ENCODE data around the gene FSCN2.
A peak's percentile ranks its signal among the peaks of the same experiment; 100 is the strongest.

The FSCN2 gene

GRCh38 chr17:81570964-81571363 lies 42.8 kb downstream of the FSCN2 start (continued):
- TF ChIP-seq TSHZ2 (CRISPR knock-in tag; IDR thresholded peaks at IDR 0.05) = no peak
- TF ChIP-seq ARNTL (CRISPR knock-in tag; IDR thresholded peaks at IDR 0.05; ENCODE audit: borderline replicate concordance, low read depth) = no peak

GRCh38 chr17:81572563-81573168 lies 44.5 kb downstream of the FSCN2 start:
- no peak for TF ChIP-seq TOX (CRISPR knock-in tag; IDR thresholded peaks at IDR 0.05; ENCODE audit: borderline replicate concordance)
- no peak for TF ChIP-seq ARNTL (CRISPR knock-in tag; IDR thresholded peaks at IDR 0.05; ENCODE audit: borderline replicate concordance, low read depth)
- no peak for TF ChIP-seq RARB (CRISPR knock-in tag; IDR thresholded peaks at IDR 0.05)
- no peak for TF ChIP-seq ZNF565 (CRISPR knock-in tag; conservative IDR thresholded peaks at IDR 0.05; ENCODE audit: low read depth)
- TF ChIP-seq PATZ1 (CRISPR knock-in tag; IDR thresholded peaks at IDR 0.05; ENCODE audit: borderline replicate concordance) = no peak
- no peak for TF ChIP-seq ZFP30 (CRISPR knock-in tag; IDR thresholded peaks at IDR 0.05)
- TF ChIP-seq ZFP3 (CRISPR knock-in tag; IDR thresholded peaks at IDR 0.05) = no peak
- TF ChIP-seq SNAI2 (CRISPR knock-in tag; IDR thresholded peaks at IDR 0.05) = no peak
- no peak for ATAC-seq

- ATAC-seq = no peak
- no peak for TF ChIP-seq PATZ1 (CRISPR knock-in tag; IDR thresholded peaks at IDR 0.05; ENCODE audit: borderline replicate concordance)
- TF ChIP-seq BACH2 (CRISPR knock-in tag; IDR thresholded peaks at IDR 0.05; ENCODE audit: borderline replicate concordance) = no peak
- TF ChIP-seq TSHZ2 (CRISPR knock-in tag; IDR thresholded peaks at IDR 0.05) = no peak
- peak; percentile 59; the same call in 1 of the 2 replicates for TF ChIP-seq SNAI2 (CRISPR knock-in tag; IDR thresholded peaks at IDR 0.05)
- TF ChIP-seq TCF4 (CRISPR knock-in tag; IDR thresholded peaks at IDR 0.05; ENCODE audit: borderline replicate concordance) = peak; percentile 70
- no peak for TF ChIP-seq CSRNP3 (CRISPR knock-in tag; IDR thresholded peaks at IDR 0.05)
Observed at GRCh38 chr17:81573794-81574642, 45.8 kb downstream of the FSCN2 start.

GRCh38 chr17:81574643-81574956 lies 46.4 kb downstream of the FSCN2 start:
- no peak for ATAC-seq
- TF ChIP-seq PPARA (CRISPR knock-in tag; IDR thresholded peaks at IDR 0.05; ENCODE audit: borderline replicate concordance) (no peak), ARNTL (CRISPR knock-in tag; IDR thresholded peaks at IDR 0.05; ENCODE audit: borderline replicate concordance, low read depth) (no peak), ISL1 (CRISPR knock-in tag; IDR thresholded peaks at IDR 0.05) (no peak), BACH2 (CRISPR knock-in tag; IDR thresholded peaks at IDR 0.05; ENCODE audit: borderline replicate concordance) (no peak), TOX (CRISPR knock-in tag; IDR thresholded peaks at IDR 0.05; ENCODE audit: borderline replicate concordance) (no peak), SNAI2 (CRISPR knock-in tag; IDR thresholded peaks at IDR 0.05) (no peak), TSHZ2 (CRISPR knock-in tag; IDR thresholded peaks at IDR 0.05) (no peak), CREB5 (CRISPR knock-in tag; IDR thresholded peaks at IDR 0.05; ENCODE audit: low read depth) (no peak), ZFP3 (CRISPR knock-in tag; IDR thresholded peaks at IDR 0.05) (no peak), ZNF8 (CRISPR knock-in tag; IDR thresholded peaks at IDR 0.05) (no peak), ZFP30 (CRISPR knock-in tag; IDR thresholded peaks at IDR 0.05) (no peak), OSR1 (CRISPR knock-in tag; IDR thresholded peaks at IDR 0.05) (no peak)
